ENCODE results near the gene UBE2G1. TPM values are rescaled to one million over a fixed set of nuclear protein-coding genes. Genes with fewer than 3 reads are reported as not detected.

Gene UBE2G1
- total and polyA plus RNA-seq, 2 of the 8 experiments (the other 6 are each of a cell fraction or from before 2014, with no cell fraction given) = 73.9 to 170 TPM

DNA sequence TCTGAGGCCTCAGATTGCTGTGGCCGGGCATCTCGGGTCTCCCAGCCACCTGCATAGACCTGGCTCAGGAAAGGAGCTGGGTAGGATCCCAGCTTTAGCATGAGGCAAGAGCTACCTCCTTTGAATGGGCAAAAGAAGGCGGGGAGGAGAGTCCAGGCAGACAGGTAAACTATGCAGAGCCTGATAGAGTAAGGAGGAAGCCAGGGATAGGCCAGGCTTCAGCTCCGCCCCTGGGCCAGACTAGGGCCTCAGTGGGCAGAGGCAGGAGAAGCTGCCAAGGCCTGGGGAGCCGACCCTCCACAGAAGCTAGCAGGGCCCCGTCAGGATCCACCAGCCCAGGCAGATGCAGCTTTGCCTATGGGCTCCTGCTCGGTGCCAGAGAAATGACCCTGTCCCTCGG, 22.6 kb upstream of the UBE2G1 start:
- H3K4me1 ChIP-seq (replicated peaks in 1 of 4; ENCODE audit: control insufficient read depth in 3 of 4, insufficient read depth in 4 of 4, low read length in 3 of 4) = peaks cover 0 to 14% (median 7%) of the 10 kb centered on the region in 4 experiments; a peak in 6 of 7 replicates
- H3K23me2 ChIP-seq (ENCODE audit: low read depth, low read length) = no peaks in the 10 kb centered on the region
- no peak overlapping the region for H3K14ac ChIP-seq (ENCODE audit: insufficient read length)
- 65% methylated on average over 8 of the region's 8 CpGs; no CpG with 5 or more reads in 1 of the 2 experiments for WGBS, 2 experiments (ENCODE audit: extremely low coverage in 1 of 2, insufficient coverage in 1 of 2, insufficient read length in 1 of 2, insufficient replicate concordance in 2 of 2, low coverage in 1 of 2, low lambda C conversion rate in 2 of 2, missing lambda C conversion rate in 1 of 2)
- peak overlapping the region; percentile 75 for H2BK12ac ChIP-seq (ENCODE audit: low read depth, low read length)
- peak overlapping the region; percentile 17; the same call in 1 of the 2 replicates for H3K27ac ChIP-seq (ENCODE audit: low read depth, low read length)
- H4K5ac ChIP-seq (ENCODE audit: insufficient read length, low read depth, low read length) = peak overlapping the region; percentile 36
- H4K91ac ChIP-seq (replicated peaks; ENCODE audit: insufficient read length, low read length) = peak overlapping the region; percentile 47
- peak in 1 of 2 experiments; percentile 52; a peak in 1 of 3 replicates for TF ChIP-seq POLR2A (IDR thresholded peaks at IDR 0.05; ENCODE audit: control extremely low read depth in 1 of 2, low read depth in 2 of 2, low read length in 2 of 2)
- peak; percentile 37; the same call in 1 of the 2 replicates for TF ChIP-seq TBP (IDR thresholded peaks at IDR 0.05; ENCODE audit: low read depth, low read length)
- TF ChIP-seq TAF1 (IDR thresholded peaks at IDR 0.05; ENCODE audit: low read depth, low read length) = 0 out of 2 replicates have a peak, but pooled peaks have one; percentile 36
- TF ChIP-seq POLR2AphosphoS5 (IDR thresholded peaks at IDR 0.05; ENCODE audit: low read depth, low read length) = no peak
- no peak for TF ChIP-seq SIX5 (IDR thresholded peaks at IDR 0.05; ENCODE audit: low read depth, low read length)
- H3K79me1 ChIP-seq (ENCODE audit: low read depth, low read length) = no peaks in the 10 kb centered on the region
- no peak overlapping the region for H2AK5ac ChIP-seq (ENCODE audit: low read depth, low read length)
- peak overlapping the region; percentile 80; the same call in 1 of the 2 replicates for H2BK20ac ChIP-seq (ENCODE audit: low read length)
- H3K9me3 ChIP-seq (ENCODE audit: insufficient read depth in 2 of 2, low read depth in 1 of 2, low read length in 1 of 2) = no peaks in the 10 kb centered on the region
- H3K36me3 ChIP-seq (ENCODE audit: control insufficient read depth in 2 of 4, insufficient read depth in 4 of 4, low read length in 3 of 4) = no peaks in the 10 kb centered on the region
- no peaks in the 10 kb centered on the region for H4K20me1 ChIP-seq (replicated peaks in 1 of 2; ENCODE audit: control insufficient read depth in 1 of 2, insufficient read depth in 2 of 2, low read length in 2 of 2)
- H2BK120ac ChIP-seq (replicated peaks; ENCODE audit: low read depth, low read length) = no peak overlapping the region
- H4K8ac ChIP-seq (ENCODE audit: extremely low read depth, insufficient read depth, low read length) = no peak overlapping the region
- POLR2A ChIA-PET (ENCODE audit: partially characterized antibody) = interaction anchor here (0.8 to 1.2 kb wide), 5 partner anchors 8 to 436 kb away, joined by 3 to 9 read pairs (median 4); partner anchors contain the start of gene UBE2G1
- DNase-seq (ENCODE audit: low read depth in 1 of 2, low spot score in 2 of 2) (peak in 1 of 2 experiments; percentile 63), FAIRE-seq (peak; percentile 48)
- H3K4me3 ChIP-seq (ENCODE audit: extremely low read depth in 1 of 4, insufficient read depth in 2 of 4, low read depth in 3 of 4, low read length in 4 of 4) = no peak overlapping the region
- H3K9ac ChIP-seq (replicated peaks in 1 of 4; ENCODE audit: extremely low read depth in 1 of 4, low read depth in 3 of 4, low read length in 3 of 4) = no peak overlapping the region
- CTCF ChIA-PET (ENCODE audit: partially characterized antibody) = interaction anchor here (0.5 to 2.1 kb wide), 9 partner anchors 10 to 139 kb away, joined by 3 to 6 read pairs (median 3); no protein-coding TSS in a partner anchor
- no peak overlapping the region for H3K23ac ChIP-seq (ENCODE audit: insufficient read length)
- H3K79me2 ChIP-seq (ENCODE audit: control insufficient read depth in 1 of 2, insufficient read depth in 2 of 2, low read length in 2 of 2) = no peaks in the 10 kb centered on the region
- H3K27me3 ChIP-seq (replicated peaks in 1 of 4; ENCODE audit: control insufficient read depth in 3 of 4, extremely low read depth in 1 of 4, insufficient read depth in 3 of 4, low read length in 3 of 4) = no peaks in the 10 kb centered on the region
- H3K56ac ChIP-seq (replicated peaks; ENCODE audit: insufficient read length, low read depth, low read length) = no peak overlapping the region
- H2AFZ ChIP-seq (ENCODE audit: low read length) = no peak overlapping the region
- H2BK5ac ChIP-seq (ENCODE audit: low read depth, low read length) = no peak overlapping the region
- no peak overlapping the region for H3K4me2 ChIP-seq (ENCODE audit: insufficient read depth in 1 of 2, low read depth in 2 of 2, low read length in 2 of 2)
- H2BK15ac ChIP-seq (ENCODE audit: low read length) = no peak overlapping the region
- H3K4ac ChIP-seq (replicated peaks; ENCODE audit: insufficient read length, low read depth, low read length) = no peak overlapping the region
- peak overlapping the region; percentile 10 for H3K18ac ChIP-seq (ENCODE audit: extremely low read depth, low read length)

Data from H1 (cell line).